HG03439 (cell line): ENCODE data around the gene HMCES.
"Not testable (repeated sequence)": the region's sequence is repeated elsewhere in the genome, so short reads cannot be mapped to it uniquely, and the experiment has no call there.

Source experiments
- ATAC-seq: cut with Tn5 transposase; IDR thresholded peaks from one replicate; pipeline ENCODE4 v1.9.1; 2021; ENCODE audit warnings: mild to moderate bottlenecking, moderate library complexity; ENCODE audit not compliant: unreplicated experiment

The HMCES gene

DNA sequence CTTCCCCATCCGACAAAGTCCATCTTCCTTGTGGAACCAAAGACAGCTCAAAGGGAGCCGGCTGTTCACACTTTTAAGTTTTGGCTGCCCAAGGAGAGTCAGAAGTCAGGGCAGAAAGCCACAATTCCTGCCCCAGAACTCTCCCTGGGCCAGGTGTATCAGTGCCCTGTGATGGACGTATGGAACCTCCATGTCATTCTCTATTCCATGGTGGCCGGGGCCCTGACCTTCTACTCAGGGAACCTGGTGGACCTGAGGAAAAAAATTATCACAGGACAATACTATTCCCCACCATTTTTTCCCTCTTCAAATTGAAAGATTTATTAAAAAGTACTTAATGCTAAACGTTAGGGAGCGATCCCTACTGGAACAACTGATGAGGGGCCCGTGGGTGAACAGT lies 66.6 kb downstream of the HMCES start:
- ATAC-seq: no peak

DNA sequence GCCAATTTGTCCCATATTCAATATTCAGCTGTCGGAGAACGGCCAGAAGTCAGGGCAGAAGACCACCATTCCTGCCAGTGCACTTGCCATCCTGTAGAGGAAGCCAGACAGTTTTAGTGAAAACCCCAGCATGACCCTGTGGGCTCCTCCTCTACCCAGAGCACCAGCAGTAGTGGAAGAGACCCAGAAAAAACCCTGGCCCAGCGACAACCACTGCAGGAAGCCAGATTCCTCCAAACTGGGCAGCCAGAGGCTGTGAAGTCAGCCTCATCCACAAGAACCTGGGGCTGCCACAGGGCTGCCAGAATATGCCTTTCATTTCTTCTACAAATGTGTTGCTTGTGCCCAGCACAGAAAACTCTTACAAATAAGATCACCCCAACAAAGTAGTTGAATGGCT lies 67.3 kb downstream of the HMCES start:
- ATAC-seq: no peak

- ATAC-seq: no peak
These were observed 68.2 kb downstream of the HMCES start for GRCh38 chr3:129346695-129347457.

DNA sequence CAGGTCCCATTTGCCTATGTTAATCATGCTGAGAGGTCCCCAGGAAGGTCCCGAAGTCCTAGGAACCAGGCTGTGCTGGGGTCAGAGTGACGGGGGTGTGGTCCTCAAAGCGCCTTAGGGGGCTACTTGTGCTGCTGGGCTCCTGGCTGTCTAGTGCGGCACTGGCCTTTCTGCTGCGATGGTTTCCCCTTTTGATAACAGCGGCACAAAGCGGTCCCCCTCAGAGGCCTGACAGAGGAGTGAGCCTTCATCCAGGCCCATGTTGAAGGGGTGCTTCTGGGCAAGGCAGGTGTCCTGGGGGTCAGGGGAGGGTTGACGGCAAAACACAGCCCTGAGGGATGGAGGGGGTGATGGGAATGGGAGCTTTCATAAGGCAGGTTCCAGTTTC lies 68.8 kb downstream of the HMCES start:
- ATAC-seq: no peak

- ATAC-seq: no peak
These were observed 70.1 kb downstream of the HMCES start for GRCh38 chr3:129348734-129349133.

DNA sequence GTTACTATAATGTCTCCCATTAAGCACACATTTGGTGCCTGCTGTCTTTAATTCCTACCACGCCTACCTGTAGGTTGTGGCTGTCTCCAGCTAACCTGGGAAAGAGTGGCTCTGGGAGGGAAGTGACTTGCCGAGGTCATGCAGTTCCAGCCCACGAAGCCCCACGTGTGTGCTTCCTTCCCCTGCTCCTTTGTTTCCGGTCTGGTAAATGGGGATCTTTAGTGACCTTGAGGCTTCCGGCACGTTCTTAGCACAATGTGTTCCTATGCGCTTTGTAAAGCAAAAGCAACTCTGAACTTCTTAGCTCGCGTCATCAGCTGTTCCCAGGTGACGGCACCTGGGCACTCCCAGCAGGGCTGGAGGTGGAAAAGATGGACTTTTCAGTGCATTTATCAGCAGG lies 70.5 kb downstream of the HMCES start:
- ATAC-seq: not testable (repeated sequence)

GRCh38 chr3:129349791-129350190 lies 71.1 kb downstream of the HMCES start:
- no peak for ATAC-seq

DNA sequence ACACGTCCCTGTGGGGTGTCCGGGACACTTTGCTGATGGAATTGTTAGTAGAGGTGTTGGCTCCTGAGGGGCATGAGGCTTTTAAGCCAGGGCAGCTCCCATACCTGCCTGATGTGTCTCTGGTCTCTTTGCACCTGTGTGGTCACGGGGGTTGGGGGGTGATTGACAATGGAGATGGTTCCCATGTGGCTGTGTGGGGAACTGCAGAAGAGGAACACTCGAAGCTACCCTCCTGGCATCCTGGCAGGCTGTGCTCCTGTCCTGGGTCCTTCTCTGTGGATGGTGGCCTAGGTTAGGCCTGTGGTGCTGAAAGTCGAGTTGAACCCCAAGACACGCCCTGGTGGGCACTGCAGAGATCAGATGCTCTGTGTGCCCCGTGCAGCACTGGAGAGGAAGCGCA lies 73.4 kb downstream of the HMCES start:
- no peak for ATAC-seq

DNA sequence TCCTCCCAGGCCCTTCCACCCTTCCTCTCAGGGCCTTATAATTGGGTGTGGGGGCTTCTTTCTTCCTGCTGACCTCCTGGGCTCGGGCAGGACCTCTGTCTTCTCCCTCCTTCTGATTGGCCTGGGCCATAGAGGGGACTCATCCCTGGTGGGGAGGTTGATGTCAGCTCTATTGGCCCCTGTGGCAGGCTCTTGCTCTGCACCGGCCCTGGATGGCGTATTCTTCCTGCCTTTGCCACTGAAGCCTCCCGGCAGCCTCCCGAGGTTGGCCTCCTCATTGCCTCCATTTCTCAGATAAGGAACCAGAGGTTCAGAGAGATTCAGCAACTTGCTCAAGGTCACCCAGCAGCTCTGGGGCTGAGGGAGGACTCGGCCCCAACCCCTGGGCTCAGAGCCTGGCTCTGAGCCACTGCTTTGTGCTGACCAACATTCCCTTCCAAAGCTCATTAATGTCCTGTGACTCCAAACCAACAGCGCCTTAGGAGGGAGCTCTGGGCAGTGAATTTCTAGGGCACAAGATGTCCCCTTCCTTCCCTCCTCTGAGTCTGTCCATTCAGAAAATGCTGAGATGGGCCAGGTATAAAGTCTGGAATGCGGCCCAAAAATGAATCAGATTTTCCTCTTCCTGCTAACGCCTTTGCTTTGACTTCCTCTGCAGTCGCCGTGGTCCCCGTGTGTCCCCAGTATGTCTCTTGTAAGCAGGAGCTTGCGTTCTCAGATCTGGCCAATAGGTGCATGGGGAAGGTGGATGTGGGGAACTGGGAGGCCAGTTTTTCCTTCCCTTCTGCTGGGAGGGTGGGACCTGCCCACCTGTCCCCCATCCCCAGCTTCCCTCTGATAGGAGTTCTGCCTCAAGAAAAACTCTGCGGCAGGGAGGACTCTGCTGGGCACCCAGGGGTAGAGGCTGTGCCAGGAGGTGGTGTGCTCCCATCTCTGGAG lies 74.2 kb downstream of the HMCES start:
- ATAC-seq: no peak

DNA sequence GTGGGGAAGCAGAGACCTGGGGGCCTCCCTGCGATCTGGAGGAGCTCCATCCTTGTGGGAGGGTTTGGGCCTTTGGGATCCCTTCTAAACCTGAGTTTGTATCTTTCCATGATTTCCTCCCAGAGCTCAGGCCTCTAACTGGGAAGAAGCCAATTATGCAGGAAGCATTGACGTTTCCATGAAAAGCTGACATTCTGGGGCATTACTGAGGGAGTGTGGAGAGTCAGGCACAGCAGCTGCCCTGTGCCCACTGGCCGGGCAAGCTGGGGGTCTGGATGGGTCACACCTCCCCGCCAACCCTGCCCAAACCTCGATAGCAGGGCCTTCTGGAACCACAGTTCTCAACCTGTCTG lies 74.9 kb downstream of the HMCES start:
- ATAC-seq: no peak
